ENCODE results near the gene SPATA32. TPM values are rescaled to one million over a fixed set of nuclear protein-coding genes. Genes with fewer than 3 reads are reported as not detected.

SPATA32 gene
- total RNA-seq, 1 experiment from 2014 or later = 0.48 TPM

- ChIA-PET CTCF (interaction anchor here (0.6 to 1.5 kb wide), 3 partner anchors 74 to 159 kb away, joined by 3 to 7 read pairs (median 6); partner anchors contain the start of gene ACBD4), POLR2A (ENCODE audit: unreplicated experiment) (interaction anchor here (0.6 kb wide), 3 partner anchors 16 to 20 kb away, joined by 3 to 6 read pairs (median 3); no protein-coding TSS in a partner anchor)
- H3K9me2 ChIP-seq (ENCODE audit: insufficient read depth) = no peaks in the 10 kb centered on the region
- H3K79me2 ChIP-seq (ENCODE audit: low read depth) = peaks cover 93% of the 10 kb centered on the region
- peaks cover 61% of the 10 kb centered on the region for H3K4me1 ChIP-seq (replicated peaks; ENCODE audit: insufficient read depth)
- H3F3A ChIP-seq (ENCODE audit: insufficient read depth, low read depth) = peaks cover 65% of the 10 kb centered on the region
- no peaks in the 10 kb centered on the region for H3K27me3 ChIP-seq (ENCODE audit: insufficient read depth, low read depth)
- DNase-seq = peak; percentile 69 to 93
- H3K4me2 ChIP-seq = peak overlapping the region; percentile 59
- H4K20me1 ChIP-seq (ENCODE audit: insufficient read depth) = peaks cover 2% of the 10 kb centered on the region; the same call in 1 of the 2 replicates
- peak overlapping the region; percentile 82 for H3K27ac ChIP-seq
- intact Hi-C loops (cut with micrococcal nuclease; ENCODE audit: unreplicated experiment) = loop anchor here (1.0 to 2.0 kb wide), 3 partner anchors 18 to 23 kb away; partner anchors contain the start of gene MAP3K14
- H2AFZ ChIP-seq = no peak overlapping the region
- H3K4me3 ChIP-seq = no peak overlapping the region
- TF ChIP-seq EZH2 (IDR thresholded peaks at IDR 0.05; ENCODE audit: low read depth) = no peak
- TF ChIP-seq, protein P1, sequence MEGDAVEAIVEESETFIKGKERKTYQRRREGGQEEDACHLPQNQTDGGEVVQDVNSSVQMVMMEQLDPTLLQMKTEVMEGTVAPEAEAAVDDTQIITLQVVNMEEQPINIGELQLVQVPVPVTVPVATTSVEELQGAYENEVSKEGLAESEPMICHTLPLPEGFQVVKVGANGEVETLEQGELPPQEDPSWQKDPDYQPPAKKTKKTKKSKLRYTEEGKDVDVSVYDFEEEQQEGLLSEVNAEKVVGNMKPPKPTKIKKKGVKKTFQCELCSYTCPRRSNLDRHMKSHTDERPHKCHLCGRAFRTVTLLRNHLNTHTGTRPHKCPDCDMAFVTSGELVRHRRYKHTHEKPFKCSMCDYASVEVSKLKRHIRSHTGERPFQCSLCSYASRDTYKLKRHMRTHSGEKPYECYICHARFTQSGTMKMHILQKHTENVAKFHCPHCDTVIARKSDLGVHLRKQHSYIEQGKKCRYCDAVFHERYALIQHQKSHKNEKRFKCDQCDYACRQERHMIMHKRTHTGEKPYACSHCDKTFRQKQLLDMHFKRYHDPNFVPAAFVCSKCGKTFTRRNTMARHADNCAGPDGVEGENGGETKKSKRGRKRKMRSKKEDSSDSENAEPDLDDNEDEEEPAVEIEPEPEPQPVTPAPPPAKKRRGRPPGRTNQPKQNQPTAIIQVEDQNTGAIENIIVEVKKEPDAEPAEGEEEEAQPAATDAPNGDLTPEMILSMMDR (conservative IDR thresholded peaks at IDR 0.05) = no peak
- peaks cover 47% of the 10 kb centered on the region for H3K36me3 ChIP-seq (ENCODE audit: low read depth)
- no TSS peak for BruUV-seq (replicated peaks)
- no peaks in the 10 kb centered on the region for H3K9me3 ChIP-seq (ENCODE audit: insufficient read depth, low read depth)
These were observed 32.6 kb upstream of the SPATA32 start for GRCh38 chr17:45294506-45294905.

- H3K9me3 ChIP-seq (ENCODE audit: insufficient read depth, low read depth) = no peaks in the 10 kb centered on the region
- peaks cover 54% of the 10 kb centered on the region for H3K36me3 ChIP-seq (ENCODE audit: low read depth)
- H4K20me1 ChIP-seq (ENCODE audit: insufficient read depth) = peaks cover 4% of the 10 kb centered on the region; the same call in 1 of the 2 replicates
- TF ChIP-seq, protein P1 (conservative IDR thresholded peaks at IDR 0.05) = no peak; the same call in 1 of the 2 replicates
- no peak for TF ChIP-seq EZH2 (IDR thresholded peaks at IDR 0.05; ENCODE audit: low read depth)
- peak overlapping the region; percentile 82 for H3K27ac ChIP-seq
- no peak overlapping the region for H2AFZ ChIP-seq
- intact Hi-C loops (cut with micrococcal nuclease; ENCODE audit: unreplicated experiment) = loop anchor here (1.0 to 2.0 kb wide), 5 partner anchors 17 to 92 kb away; partner anchors contain the start of gene MAP3K14
- H3K79me2 ChIP-seq (ENCODE audit: low read depth) = peaks cover 84% of the 10 kb centered on the region
- H3K9me2 ChIP-seq (ENCODE audit: insufficient read depth) = no peaks in the 10 kb centered on the region
- ChIA-PET POLR2A (ENCODE audit: unreplicated experiment) (interaction anchor here (0.6 to 1.0 kb wide), 6 partner anchors 17 to 558 kb away, joined by 3 to 12 read pairs (median 4); partner anchors contain the start of gene MAP3K14), CTCF (interaction anchor here (0.6 to 1.5 kb wide), 6 partner anchors 10 to 158 kb away, joined by 3 to 6 read pairs (median 3); partner anchors contain the start of gene ACBD4)
- H3K4me3 ChIP-seq = no peak overlapping the region
- H3K4me1 ChIP-seq (replicated peaks; ENCODE audit: insufficient read depth) = peaks cover 61% of the 10 kb centered on the region
- no peaks in the 10 kb centered on the region for H3K27me3 ChIP-seq (ENCODE audit: insufficient read depth, low read depth)
- peak overlapping the region; percentile 59 for H3K4me2 ChIP-seq
- DNase-seq = peak; percentile 83 to 96
- H3F3A ChIP-seq (ENCODE audit: insufficient read depth, low read depth) = peaks cover 61% of the 10 kb centered on the region
- TSS peak; percentile 86 for BruUV-seq (replicated peaks)
These were observed 31.7 kb upstream of the SPATA32 start for GRCh38 chr17:45293413-45294211.

GRCh38 chr17:45292696-45293412 lies 31.0 kb upstream of the SPATA32 start:
- TF ChIP-seq, protein P1 (conservative IDR thresholded peaks at IDR 0.05) = no peak
- no peak for TF ChIP-seq EZH2 (IDR thresholded peaks at IDR 0.05; ENCODE audit: low read depth)
- peaks cover 57% of the 10 kb centered on the region for H3K4me1 ChIP-seq (replicated peaks; ENCODE audit: insufficient read depth)
- no peaks in the 10 kb centered on the region for H3K27me3 ChIP-seq (ENCODE audit: insufficient read depth, low read depth)
- BruUV-seq (replicated peaks) = no TSS peak
- H3K4me3 ChIP-seq = no peak overlapping the region
- intact Hi-C loops (cut with micrococcal nuclease; ENCODE audit: unreplicated experiment) = loop anchor here (1.0 kb wide), 2 partner anchors 79 to 92 kb away; no protein-coding TSS in a partner anchor
- peaks cover 76% of the 10 kb centered on the region for H3K79me2 ChIP-seq (ENCODE audit: low read depth)
- no peak overlapping the region for H2AFZ ChIP-seq
- peak overlapping the region; percentile 59 for H3K4me2 ChIP-seq
- H4K20me1 ChIP-seq (ENCODE audit: insufficient read depth) = peaks cover 4% of the 10 kb centered on the region; the same call in 1 of the 2 replicates
- peaks cover 66% of the 10 kb centered on the region for H3F3A ChIP-seq (ENCODE audit: insufficient read depth, low read depth)
- no peaks in the 10 kb centered on the region for H3K9me3 ChIP-seq (ENCODE audit: insufficient read depth, low read depth)
- no peaks in the 10 kb centered on the region for H3K9me2 ChIP-seq (ENCODE audit: insufficient read depth)
- H3K36me3 ChIP-seq (ENCODE audit: low read depth) = peaks cover 52% of the 10 kb centered on the region
- CTCF ChIA-PET = interaction anchor here (1.0 to 1.5 kb wide), 3 partner anchors 19 to 157 kb away, joined by 3 to 6 read pairs (median 4); partner anchors contain the start of gene ACBD4
- DNase-seq = no peak
- POLR2A ChIA-PET (ENCODE audit: unreplicated experiment) = interaction anchor here (0.6 to 1.0 kb wide), 6 partner anchors 18 to 559 kb away, joined by 3 to 12 read pairs (median 4); partner anchors contain the start of gene MAP3K14
- H3K27ac ChIP-seq = peak overlapping the region; percentile 82

Data from PC-9 (cell line).